Tibial nerve (tissue), 4 donors: ENCODE data around the gene NFKBIZ. TPM values are rescaled to one million over a fixed set of nuclear protein-coding genes. Genes with fewer than 3 reads are reported as not detected.
"Not testable (repeated sequence)": the region's sequence is repeated elsewhere in the genome, so short reads cannot be mapped to it uniquely, and the experiment has no call there.

ENCODE experiments used
- DNase-seq, 2 donors: peaks; one replicate each; pipeline ENCODE4 v3.0.0-alpha.2; 2019; ENCODE audit warnings: low spot score in 2 of 2
- H3K27ac ChIP-seq, 4 donors: fragments of 200-600 bp; sonication (generic) in 3 of 4; one replicate each; pipeline ENCODE4 v1.5.1; 2017 to 2019; ENCODE audit warnings: mild to moderate bottlenecking in 1 of 4
- H3K27me3 ChIP-seq, 2 donors: fragments of 200-600 bp; sonication (generic) in 1 of 2; one replicate each; pipeline versions ENCODE4 v1.5.1 to v1.6.0; 2017 to 2019
- H3K36me3 ChIP-seq, 3 donors: fragments of 200-600 bp; sonication (generic); one replicate each; pipeline ENCODE4 v1.5.1; 2018 to 2019
- H3K4me1 ChIP-seq, 4 donors: fragments of 200-600 bp; sonication (generic) in 3 of 4; one replicate each; pipeline ENCODE4 v1.5.1; 2017 to 2019
- H3K4me3 ChIP-seq, 4 donors: fragments of 200-600 bp; sonication (generic) in 3 of 4; one replicate each; pipeline ENCODE4 v1.5.1; 2017 to 2019; ENCODE audit warnings: mild to moderate bottlenecking in 1 of 4, moderate library complexity in 1 of 4
- H3K9me3 ChIP-seq, 4 donors: fragments of 200-600 bp; sonication (generic) in 3 of 4; one replicate each; pipeline ENCODE4 v1.5.1; 2017 to 2019
- CTCF ChIP-seq, 5 experiments: fragments of 200-600 bp in 3 of 5; fragments of 450-650 bp in 2 of 5; sonication (generic) in 3 of 5; IDR thresholded peaks; one replicate each; pipeline ENCODE4 v1.5.1; 2016 to 2019; ENCODE audit warnings: antibody characterized with exemption in 5 of 5, mild to moderate bottlenecking in 3 of 5, moderate library complexity in 2 of 5
- EP300 ChIP-seq, 2 donors: sonication (generic); formaldehyde crosslinking; IDR thresholded peaks; one replicate each; pipeline ENCODE4 v1.6.1; 2017; ENCODE audit warnings: antibody characterized with exemption in 2 of 2, mild to moderate bottlenecking in 1 of 2
- POLR2A ChIP-seq, 2 donors: fragments of 450-650 bp; IDR thresholded peaks; one replicate each; pipeline ENCODE4 v1.6.1; 2017; ENCODE audit warnings: antibody characterized with exemption in 2 of 2, mild to moderate bottlenecking in 2 of 2, moderate library complexity in 2 of 2
- WGBS, 2 donors: methylation state at CpG; one replicate each; pipeline ENCODE4 v1.1.5; 2018; 5-methylcytosine and 5-hydroxymethylcytosine counted together
- total RNA-seq, 4 donors: library from RNA; depleted of rRNA; stranded (reverse); fragments of >200 nt; gene quantifications; one replicate each; pipeline ENCODE4 v1.1.0, GENCODE V29; 2016

NFKBIZ gene
- total RNA-seq, 4 donors from 2014 or later: 81.3 to 161 (median 95.1) TPM

- DNase-seq: no peak
- WGBS, 2 donors: 77 to 80% methylated on average over 8 of the region's 8 CpGs
- no peak for TF ChIP-seq CTCF (IDR thresholded peaks at IDR 0.05)
- no peak overlapping the region for H3K4me3 ChIP-seq
- no peaks in the 10 kb centered on the region for H3K9me3 ChIP-seq
- H3K27me3 ChIP-seq: no peaks in the 10 kb centered on the region
- no peak overlapping the region for H3K27ac ChIP-seq
- H3K36me3 ChIP-seq: no peaks in the 10 kb centered on the region
- H3K4me1 ChIP-seq: no peaks in the 10 kb centered on the region
Measured at GRCh38 chr3:101876142-101876541, 26.8 kb downstream of the NFKBIZ start.

GRCh38 chr3:101878589-101878988, 29.3 kb downstream of the NFKBIZ start:
- H3K27me3 ChIP-seq: no peaks in the 10 kb centered on the region
- no peaks in the 10 kb centered on the region for H3K4me1 ChIP-seq
- 61 to 65% methylated on average over 2 of the region's 2 CpGs for WGBS, 2 donors
- no peak overlapping the region for H3K4me3 ChIP-seq
- no peak for DNase-seq
- no peak for TF ChIP-seq EP300 (IDR thresholded peaks at IDR 0.05)
- TF ChIP-seq CTCF (IDR thresholded peaks at IDR 0.05): no peak
- no peak for TF ChIP-seq POLR2A (IDR thresholded peaks at IDR 0.05)
- no peaks in the 10 kb centered on the region for H3K36me3 ChIP-seq
- no peaks in the 10 kb centered on the region for H3K9me3 ChIP-seq
- H3K27ac ChIP-seq: no peak overlapping the region

GRCh38 chr3:101879102-101879501, 29.8 kb downstream of the NFKBIZ start:
- no peaks in the 10 kb centered on the region for H3K36me3 ChIP-seq
- H3K4me1 ChIP-seq: no peaks in the 10 kb centered on the region
- no peak overlapping the region for H3K4me3 ChIP-seq
- WGBS, 2 donors: 93 to 95% methylated on average over 2 of the region's 2 CpGs
- no peak overlapping the region for H3K27ac ChIP-seq
- no peaks in the 10 kb centered on the region for H3K9me3 ChIP-seq
- H3K27me3 ChIP-seq: no peaks in the 10 kb centered on the region
- TF ChIP-seq EP300 (IDR thresholded peaks at IDR 0.05) (no peak), POLR2A (IDR thresholded peaks at IDR 0.05) (no peak), CTCF (IDR thresholded peaks at IDR 0.05) (no peak)
- DNase-seq: no peak

DNA sequence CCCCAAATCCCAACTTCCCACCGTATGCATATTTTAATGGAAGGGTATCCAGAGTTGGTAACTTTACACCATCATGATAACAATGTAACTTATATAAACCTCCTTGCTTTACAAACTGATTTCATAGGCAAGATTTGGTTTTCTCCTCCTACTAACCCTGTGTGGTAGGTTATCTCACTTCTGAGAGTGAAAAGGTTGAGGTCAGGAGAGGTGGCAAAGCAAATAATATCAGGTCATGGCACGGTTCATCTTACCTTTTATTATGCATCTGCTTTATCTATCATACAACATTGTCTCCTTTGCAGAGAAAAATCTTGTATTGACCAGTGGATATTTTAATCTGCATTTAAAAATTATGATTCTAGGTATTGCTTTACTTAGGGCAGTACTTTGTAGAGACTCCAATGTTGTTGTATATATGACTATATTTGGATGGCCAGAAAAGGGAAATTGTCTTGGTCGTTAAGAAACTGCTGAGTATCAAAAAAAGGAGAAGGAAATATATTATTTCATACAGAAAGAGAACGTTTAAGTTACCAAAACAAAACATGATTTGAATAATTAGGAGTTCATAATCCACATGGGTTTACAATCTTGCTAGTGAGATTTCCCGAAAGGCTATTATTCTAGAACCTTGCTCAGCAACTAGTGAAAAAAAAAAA, 30.4 kb downstream of the NFKBIZ start:
- no peak overlapping the region for H3K27ac ChIP-seq
- DNase-seq: no peak
- H3K36me3 ChIP-seq: no peaks in the 10 kb centered on the region
- H3K4me3 ChIP-seq: no peak overlapping the region
- H3K27me3 ChIP-seq: no peaks in the 10 kb centered on the region
- no peak for TF ChIP-seq CTCF (IDR thresholded peaks at IDR 0.05)
- no peak for TF ChIP-seq POLR2A (IDR thresholded peaks at IDR 0.05)
- TF ChIP-seq EP300 (IDR thresholded peaks at IDR 0.05): no peak
- 54 to 57% methylated on average over 5 of the region's 5 CpGs for whole genome bisulfite sequencing, 2 donors
- H3K4me1 ChIP-seq: no peaks in the 10 kb centered on the region
- no peaks in the 10 kb centered on the region for H3K9me3 ChIP-seq

GRCh38 chr3:101884776-101885175, 35.5 kb downstream of the NFKBIZ start:
- Histone ChIP-seq H3K4me3 (no peak overlapping the region), H3K27me3 (no peaks in the 10 kb centered on the region), H3K9me3 (no peaks in the 10 kb centered on the region), H3K27ac (no peak overlapping the region), H3K36me3 (no peaks in the 10 kb centered on the region), H3K4me1 (peaks cover 0 to 4% (median 0%) of the 10 kb centered on the region in 4 donors)
- 92 to 94% methylated on average over 1 of the region's 1 CpG for WGBS, 2 donors
- TF ChIP-seq POLR2A (IDR thresholded peaks at IDR 0.05) (no peak), CTCF (IDR thresholded peaks at IDR 0.05) (no peak), EP300 (IDR thresholded peaks at IDR 0.05) (no peak)
- DNase-seq: no peak

DNA sequence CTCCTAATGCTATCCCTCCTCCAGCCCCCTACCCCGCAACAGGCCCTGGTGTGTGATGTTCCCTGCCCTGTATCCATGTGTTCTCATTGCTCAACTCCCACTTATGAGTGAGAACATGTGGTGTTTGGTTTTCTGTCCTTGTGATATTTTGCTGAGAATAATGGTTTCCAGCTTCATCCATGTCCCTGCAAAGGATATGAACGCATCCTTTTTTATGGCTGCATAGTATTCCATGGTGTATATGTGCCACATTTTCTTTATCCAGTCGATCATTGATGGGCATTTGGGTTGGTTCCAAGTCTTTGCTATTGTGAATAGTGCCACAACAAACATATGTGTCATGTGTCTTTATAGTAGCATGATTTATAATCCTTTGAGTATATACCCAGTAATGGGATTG, 36.3 kb downstream of the NFKBIZ start:
- not testable (repeated sequence) for H3K36me3 ChIP-seq, DNase-seq, H3K27ac ChIP-seq, H3K4me3 ChIP-seq, H3K4me1 ChIP-seq, H3K9me3 ChIP-seq, H3K27me3 ChIP-seq
- WGBS, 2 donors: 92 to 93% methylated on average over 3 of the region's 3 CpGs
